Measurements from ENCODE around the gene UHMK1.
"Not testable (repeated sequence)": the region's sequence is repeated elsewhere in the genome, so short reads cannot be mapped to it uniquely, and the experiment has no call there.

UHMK1 gene

DNA sequence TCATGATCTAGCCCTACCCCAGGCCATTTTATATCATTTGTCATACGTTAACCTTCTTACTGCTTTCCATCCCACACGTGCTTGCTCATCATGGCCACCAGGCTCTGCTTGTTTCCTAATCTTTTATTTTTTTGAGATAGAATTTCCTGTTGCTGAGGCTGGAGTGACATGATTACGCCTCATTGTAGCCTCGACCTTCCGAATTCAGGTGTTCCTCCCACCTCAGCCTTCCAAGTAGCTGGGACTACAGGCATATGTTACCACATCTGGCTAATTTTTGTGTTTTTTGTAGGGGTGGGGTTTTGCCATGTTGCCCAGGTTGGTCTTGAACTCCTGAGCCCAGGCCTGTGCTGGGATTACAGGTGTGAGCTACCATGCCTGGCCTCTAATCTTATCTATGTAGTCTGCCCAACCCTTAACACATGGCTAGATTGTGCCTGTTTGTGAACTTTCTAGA is 67.2 kb downstream of the UHMK1 start:
- in situ Hi-C loops (cut with MboI; ENCODE audit: low sequenced_read_pairs), result no loop called here

DNA sequence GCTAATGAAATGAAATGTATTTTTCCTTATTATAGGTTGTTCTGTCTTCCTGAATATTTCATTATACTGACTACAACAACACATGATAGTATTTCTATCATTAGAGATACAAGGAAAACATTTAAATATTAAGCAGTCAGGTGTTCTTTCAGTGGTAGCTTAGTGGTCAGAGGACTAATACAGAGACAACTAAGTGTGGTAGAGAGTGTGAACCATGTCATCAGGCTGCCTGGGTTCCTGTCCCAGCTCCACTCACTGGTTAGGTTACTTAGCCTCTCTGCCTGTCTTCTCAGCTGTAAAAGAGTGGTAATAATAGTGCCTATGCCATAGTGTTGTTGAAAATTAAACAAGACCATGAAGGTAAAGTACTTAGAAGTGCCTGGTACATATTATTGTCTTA is 67.8 kb downstream of the UHMK1 start:
- in situ Hi-C loops (cut with MboI; ENCODE audit: low sequenced_read_pairs), result no loop called here

DNA sequence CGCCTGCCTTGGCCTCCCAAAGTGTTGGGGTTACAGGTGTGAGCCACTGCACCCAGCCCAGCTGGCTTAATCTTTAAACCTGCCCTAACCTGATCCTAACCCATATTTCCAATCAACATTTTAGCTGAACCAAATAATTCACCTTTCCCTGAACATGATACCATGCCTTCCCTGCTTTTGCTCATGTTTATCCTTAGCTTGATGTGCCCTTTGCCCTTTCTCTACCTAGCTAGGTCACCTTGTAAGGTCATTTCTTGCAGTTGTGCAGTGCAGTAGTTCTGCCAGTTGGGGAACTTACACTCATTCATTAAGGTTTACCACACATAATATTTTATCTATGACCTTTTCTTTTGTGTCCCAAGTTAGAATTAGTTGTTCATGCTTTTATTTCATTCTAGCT is 69.3 kb downstream of the UHMK1 start:
- in situ Hi-C loops (cut with MboI; ENCODE audit: low sequenced_read_pairs), result no loop called here

DNA sequence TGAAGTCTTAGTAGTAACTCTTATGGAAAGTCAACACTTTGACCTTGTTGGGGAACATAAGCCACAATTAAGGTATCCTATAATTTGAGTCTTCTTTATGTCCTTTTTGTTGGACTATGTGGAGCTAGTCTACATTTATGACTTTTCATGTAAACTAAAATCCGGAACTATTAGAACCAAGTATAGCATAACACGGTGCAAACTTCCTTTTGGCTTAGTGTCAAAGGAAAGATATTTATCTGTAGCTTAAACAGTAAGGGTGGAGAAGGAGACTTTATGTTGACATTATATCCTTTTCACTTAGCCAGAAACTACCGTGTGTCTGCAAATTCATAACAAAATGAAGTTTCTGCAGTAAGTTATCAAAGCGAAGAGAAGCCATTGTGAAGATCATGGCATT is 71.2 kb downstream of the UHMK1 start:
- in situ Hi-C loops (cut with MboI; ENCODE audit: low sequenced_read_pairs), result no loop called here

DNA sequence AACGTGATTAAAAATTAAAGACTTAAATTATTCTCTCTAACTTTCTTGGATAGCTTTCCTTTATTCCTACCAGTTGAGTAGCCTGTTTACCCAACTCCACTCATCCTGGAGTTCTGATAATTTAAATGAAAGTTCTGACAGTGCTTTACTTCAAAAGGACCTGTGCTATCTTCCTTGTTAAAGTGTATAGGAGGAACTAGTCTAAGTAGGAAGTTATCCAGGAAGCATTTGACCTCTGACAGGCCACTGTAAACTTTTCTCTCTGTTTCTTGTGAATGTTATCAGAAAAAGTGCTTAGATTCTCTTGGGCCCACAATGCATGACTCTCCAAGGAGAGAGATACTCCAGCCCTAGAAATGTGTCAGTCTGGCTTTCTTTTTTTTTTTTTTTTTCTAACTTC is 73.1 kb downstream of the UHMK1 start:
- in situ Hi-C loops (cut with MboI; ENCODE audit: low sequenced_read_pairs), result no loop called here

DNA sequence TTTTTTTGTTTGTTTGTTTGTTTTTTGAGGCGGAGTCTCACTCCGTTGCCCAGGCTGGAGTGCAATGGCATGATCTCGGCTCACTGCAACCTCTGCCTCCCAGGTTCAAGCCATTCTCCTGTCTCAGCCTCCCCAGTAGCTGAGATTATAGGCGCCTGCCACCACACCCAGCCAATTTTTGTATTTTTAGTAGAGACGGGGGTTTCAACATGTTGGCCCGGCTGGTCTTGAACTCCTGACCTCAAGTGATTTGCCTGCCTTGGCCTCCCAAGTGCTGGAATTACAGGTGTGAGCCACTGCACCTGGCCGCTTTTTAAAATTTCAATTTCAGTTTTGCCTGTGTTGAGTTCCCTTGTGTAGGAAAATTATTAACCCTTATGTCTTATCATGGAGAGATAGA is 73.5 kb downstream of the UHMK1 start:
- in situ Hi-C loops (cut with MboI; ENCODE audit: low sequenced_read_pairs), result not testable (repeated sequence)

DNA sequence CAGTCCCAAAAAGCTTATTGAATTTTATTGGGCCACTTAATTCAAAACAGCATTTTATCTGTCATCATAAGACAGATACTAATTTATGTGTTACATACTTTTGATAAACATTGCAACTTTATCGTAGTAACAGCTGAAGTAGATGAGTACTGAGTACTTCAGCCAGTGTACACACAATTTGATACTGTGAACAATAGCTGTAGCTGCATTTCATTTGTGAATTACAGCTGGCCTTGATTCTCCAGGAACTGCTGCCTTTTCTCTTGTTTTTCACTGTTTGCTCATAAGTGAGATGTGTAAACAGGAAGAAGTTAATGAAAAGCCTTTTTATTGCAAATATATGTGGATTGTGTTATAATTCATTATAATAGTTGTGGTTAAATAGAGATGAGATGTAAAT is 74.1 kb downstream of the UHMK1 start:
- in situ Hi-C loops (cut with MboI; ENCODE audit: low sequenced_read_pairs), result no loop called here

DNA sequence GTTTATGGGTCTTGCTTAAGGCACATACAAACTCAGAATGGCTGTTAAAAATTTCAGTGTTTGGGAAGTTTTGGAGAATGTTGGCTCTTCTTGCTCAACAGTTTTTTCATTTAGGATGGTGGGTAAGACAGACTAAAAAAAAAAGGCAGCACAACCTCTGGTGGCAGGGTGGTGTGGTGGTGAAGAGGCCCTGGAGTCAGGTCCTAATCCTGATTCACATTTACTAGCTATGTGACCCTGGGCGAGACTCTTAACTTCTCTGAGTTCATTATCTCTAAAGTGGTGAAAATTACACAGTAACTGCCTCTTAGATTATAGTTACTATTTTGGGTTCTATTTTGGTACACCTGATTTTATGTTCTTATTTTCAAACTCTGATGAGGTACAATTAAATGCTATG is 75.5 kb downstream of the UHMK1 start:
- in situ Hi-C loops (cut with MboI; ENCODE audit: low sequenced_read_pairs), result no loop called here

DNA sequence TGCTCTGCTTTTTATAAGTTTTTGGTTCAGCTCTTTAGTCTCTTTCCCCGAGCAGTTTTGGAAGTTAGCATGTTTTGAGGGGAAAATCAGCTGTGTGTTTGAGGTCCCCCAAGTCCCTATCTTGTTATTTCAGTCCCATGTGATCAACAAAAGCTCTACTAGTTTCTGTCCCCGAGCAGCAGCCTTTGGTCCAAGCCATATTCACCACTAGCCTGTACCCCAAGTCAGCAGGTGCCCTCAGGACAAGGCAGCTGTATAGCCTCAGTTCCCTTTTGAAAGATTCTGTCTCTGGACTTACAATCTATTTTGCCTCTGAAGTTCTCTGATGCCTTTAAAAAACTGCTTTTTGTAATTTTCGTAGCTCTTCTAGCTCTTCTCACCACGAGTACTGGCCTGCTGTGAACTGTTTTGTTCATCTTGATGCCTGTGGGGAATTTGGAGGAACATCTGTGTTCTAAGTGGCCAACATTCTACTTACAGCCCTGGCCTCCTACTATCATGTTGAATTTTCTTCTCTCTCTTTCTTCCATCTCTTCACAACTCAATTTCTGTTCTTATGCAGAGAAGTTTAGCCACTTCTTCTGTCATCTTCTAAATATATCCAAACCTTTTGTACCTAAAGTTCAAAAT is 80.6 kb downstream of the UHMK1 start:
- in situ Hi-C loops (cut with MboI; ENCODE audit: low sequenced_read_pairs), result no loop called here

DNA sequence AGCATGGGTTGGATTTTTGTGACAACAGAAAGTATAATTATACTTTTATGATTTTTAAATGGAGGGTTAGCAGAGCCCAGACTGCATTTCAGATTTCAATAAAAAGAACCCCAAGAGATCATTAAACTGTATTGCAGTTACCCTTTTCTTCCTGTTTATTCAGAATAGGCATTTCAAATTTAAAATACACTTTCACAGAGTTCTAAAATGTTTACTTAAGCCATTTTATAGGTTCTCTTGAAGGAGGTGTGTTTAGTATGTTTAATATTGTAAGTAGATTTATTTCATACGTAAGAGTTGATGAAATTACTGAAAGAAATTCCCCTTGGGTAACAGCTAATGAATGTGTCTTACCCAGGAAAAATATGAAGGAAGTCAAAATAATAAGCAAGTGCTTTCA is 81.3 kb downstream of the UHMK1 start:
- in situ Hi-C loops (cut with MboI; ENCODE audit: low sequenced_read_pairs), result no loop called here

Data from HL-60/S4 treated with phorbol 12-myristate 13-acetate at 8.2 ng/mL for 4 days and 3 days (cell line).